CD4-positive, alpha-beta T cell treated with Interleukin-15 for 1 hour (primary cell): ENCODE results near the gene CSTF3.
"Not testable (repeated sequence)": the region's sequence is repeated elsewhere in the genome, so short reads cannot be mapped to it uniquely, and the experiment has no call there.

Source experiments
- DNase-seq: peaks from one replicate; pipeline ENCODE4 v3.0.0-alpha.2; 2020

Gene CSTF3

DNA sequence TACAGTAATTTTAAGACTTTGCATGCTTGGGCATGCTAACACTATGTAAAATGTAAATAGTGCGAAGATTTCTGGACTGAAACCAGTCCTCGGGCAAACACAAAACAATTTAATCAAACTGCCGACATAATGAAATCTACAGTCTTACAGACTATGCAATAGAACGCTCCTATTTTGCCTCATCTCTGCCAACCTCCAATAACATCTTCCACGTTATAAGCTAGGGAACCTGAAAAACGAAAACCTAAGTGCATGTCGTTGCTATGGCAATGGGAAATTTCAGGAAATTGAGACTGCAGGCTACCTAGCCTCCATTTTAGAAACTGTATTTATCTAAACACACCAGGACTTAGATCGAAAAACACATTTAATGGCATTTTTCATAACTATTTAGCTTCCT, 1.1 kb downstream of the CSTF3 start:
- DNase-seq: no peak

GRCh38 chr11:33159378-33159867, 1.9 kb downstream of the CSTF3 start:
- not testable (repeated sequence) for DNase-seq

- no peak for DNase-seq
Measured at GRCh38 chr11:33158596-33159275, 2.5 kb downstream of the CSTF3 start.

DNA sequence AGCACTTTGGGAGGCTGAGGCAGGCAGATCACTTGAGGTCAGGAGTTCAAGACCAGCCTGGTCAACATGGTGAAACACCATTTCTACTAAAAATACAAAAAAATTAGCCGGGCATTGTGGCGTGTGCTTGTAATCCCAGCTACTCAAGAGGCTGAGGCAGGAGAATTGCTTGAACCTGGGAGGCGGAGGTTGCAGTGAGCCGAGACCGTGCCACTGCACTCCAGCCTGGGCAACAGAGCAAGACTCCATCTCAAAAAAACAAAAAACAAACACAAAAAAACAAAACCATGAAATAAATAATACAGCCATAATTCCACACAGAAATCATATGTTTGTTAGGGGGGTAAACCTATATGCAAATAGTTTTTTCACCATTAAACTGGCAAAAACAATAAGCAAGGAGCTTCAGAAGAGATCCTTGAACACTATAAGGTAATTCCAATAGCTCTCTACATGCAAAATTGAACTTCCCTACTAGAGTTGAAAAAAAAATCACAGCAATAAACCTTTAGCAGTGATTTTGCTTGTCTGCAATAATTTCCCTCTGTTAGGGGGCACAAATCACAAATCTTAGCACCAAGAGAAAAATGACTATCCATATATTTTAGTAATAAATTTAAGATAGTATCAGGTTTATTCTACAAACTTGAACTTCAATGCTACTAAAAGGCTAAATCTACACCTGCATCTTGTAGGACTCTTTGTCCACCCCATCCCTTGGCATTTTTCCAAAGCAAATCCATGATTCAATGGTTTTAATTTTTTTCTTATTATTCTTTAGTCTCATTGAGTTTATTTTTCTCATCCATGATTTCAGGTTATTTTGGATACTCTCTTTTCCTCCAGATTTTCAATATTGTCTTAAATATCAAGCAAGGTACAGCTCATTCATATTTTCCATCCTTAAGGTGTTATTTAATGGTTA, 3.9 kb downstream of the CSTF3 start:
- DNase-seq: no peak

DNA sequence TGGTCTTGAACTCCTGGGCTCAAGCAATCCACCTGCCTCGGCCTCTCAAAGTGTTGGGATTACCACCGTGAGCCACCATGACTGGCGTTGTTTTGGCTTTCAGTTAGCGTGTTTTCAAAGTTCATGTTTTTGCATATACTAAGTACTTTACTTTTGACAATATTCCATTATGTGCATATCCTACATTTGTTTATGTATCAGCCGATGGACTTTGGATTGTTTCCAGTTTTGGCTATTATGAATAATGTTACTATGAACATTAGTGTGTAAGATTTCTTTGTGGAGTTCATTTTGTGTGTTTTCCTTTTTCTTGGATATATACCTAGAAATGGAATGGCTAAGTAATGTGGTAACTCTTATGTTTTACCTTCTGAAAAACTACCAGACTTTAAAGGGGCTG, 9.9 kb downstream of the CSTF3 start:
- DNase-seq: no peak

DNA sequence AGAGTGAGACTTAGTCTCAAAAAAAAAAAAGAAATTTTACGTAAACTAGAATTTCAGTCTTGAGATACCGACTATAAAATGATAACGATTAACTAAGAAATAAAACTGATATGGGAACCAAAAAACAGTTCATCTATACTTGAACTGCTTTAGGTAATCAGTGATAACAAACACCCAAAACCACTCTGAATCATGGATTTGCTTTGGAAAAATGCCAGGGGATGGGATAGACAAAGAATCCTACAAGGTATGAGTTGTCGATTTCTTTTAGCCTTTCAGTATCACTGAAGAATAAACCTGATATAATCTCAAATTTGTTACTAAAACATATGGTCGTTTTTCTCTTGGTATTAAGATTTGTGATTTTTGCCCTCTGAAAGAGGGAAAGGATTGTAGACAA, 13.7 kb downstream of the CSTF3 start:
- DNase-seq: no peak

- DNase-seq: no peak
Measured at GRCh38 chr11:33135768-33136443, 25.4 kb downstream of the CSTF3 start.

DNA sequence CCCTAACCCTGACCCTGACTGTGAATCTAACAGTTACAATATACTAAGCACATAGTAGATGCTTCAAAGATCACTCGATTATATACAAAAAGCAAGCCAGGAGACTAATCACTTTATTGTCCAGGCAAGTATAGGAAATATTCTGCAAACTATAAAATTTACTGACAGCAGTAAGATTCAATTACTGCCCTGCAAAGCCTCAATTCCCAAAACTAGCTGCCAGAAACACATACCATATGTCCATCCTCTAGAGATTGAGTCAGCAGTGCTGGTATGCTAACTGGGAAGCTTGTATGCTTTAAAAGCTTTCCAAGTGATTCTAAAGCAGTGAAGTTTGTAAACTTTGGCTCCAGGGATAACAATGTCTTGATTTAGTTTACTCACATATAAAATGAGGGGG, 26.1 kb downstream of the CSTF3 start:
- DNase-seq: no peak

DNA sequence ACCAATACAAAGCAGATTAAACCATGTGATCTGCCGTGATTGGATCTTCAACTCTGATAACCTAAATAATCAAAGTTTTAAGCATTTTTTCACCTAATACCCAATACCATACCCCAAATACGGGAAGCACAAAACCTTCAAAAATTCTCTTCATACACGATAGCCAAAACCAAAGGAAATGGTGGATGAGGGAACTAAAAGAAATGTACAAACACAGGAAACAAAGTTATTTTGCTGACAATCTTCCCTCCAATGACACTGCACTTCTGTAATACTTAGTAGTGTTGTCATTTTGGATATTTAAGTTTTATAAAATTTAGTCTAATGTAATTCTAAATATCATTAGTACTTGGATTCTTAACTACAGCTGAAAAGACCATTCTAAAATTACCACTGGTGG, 27.0 kb downstream of the CSTF3 start:
- DNase-seq: no peak

GRCh38 chr11:33133761-33134160, 27.5 kb downstream of the CSTF3 start:
- DNase-seq: no peak

DNA sequence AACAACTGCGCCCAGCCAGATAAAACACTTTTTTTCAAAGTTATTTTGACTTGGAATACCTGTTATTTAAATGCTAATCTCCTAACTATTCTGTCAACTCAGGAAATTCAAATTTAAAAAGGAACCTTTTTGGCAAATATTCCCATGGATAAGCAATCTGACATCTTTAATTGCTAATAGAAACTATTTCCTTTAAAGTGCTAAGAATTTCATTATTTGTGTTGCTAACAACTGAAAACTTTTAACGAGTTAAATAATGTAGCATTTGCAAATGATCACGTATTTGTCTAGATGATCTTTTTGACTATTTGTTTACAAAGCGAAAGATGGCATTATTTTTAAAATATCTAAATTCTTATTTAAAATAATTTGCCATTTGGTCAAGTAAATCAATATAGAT, 28.8 kb downstream of the CSTF3 start:
- DNase-seq: no peak

DNA sequence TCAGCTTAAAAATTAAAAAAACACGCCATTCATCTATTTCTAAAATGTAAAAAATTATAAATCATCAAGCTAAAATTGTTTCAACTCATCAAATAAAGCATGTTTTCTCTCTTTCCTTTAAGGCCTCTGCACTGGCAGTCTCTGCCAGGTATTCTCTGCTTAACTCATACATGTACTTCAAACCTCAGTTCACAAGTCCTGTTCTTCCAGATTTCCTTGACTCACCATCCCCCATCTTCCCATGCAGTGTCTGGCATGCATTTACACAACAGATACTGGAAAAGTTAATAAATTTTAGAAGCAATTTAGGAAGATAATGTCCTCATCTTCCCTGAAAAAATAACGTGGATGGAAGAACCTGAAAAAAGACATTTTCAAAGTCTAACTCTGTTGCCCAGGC, 32.5 kb downstream of the CSTF3 start:
- no peak for DNase-seq

GRCh38 chr11:33125611-33126010, 35.7 kb downstream of the CSTF3 start:
- DNase-seq: no peak

GRCh38 chr11:33125025-33125424, 36.3 kb downstream of the CSTF3 start:
- no peak for DNase-seq

- not testable (repeated sequence) for DNase-seq
Measured at GRCh38 chr11:33122696-33123095, 38.6 kb downstream of the CSTF3 start.

DNA sequence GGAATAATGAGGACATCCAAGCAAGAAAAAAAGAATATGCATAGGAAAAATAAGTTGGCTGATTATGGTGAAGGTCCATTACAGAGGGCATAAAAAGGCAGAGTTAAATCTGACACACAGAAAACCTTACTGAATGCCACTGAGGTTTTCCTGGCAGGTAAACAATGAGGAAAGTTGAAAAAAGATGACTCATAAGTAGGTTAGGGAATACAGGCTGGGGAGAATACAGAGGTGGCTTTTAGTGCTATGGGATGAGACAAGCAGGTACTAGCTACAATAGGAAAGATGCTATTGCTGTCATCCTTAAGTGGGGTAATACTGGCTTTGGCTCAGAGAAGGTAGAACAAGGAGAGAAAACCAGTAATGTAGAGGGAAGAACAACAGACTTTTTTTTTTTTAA, 44.7 kb downstream of the CSTF3 start:
- DNase-seq: no peak

- DNase-seq: no peak
Measured at GRCh38 chr11:33110083-33110482, 51.2 kb downstream of the CSTF3 start.

DNA sequence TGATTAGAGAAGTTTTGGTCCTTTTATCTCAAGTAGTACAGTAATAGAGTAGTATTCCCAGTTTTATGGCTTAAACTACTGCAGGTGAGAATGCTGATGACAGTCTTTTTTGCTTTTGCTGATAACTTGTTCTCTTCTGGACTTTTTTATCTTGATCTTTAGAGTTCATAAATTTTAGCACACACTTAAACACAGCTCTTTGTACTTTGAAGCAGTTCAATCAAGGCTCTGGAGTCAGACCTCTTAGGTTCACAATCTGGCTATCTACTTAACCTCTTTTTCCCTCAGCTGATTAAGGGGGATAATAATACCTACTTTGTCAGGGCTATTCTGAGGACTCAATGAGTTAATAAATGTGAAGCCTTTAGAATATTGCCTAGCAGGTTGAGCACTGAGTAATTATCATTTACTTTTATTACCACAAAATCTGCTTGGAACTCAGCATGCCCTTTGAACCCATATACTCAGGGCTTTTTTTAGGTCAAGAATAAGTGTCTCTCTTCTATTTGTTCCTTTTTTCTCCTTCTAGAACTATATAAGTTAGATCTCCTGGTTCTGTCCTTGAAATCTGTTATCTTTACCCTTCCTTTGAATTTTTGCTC, 51.9 kb downstream of the CSTF3 start:
- DNase-seq: no peak

DNA sequence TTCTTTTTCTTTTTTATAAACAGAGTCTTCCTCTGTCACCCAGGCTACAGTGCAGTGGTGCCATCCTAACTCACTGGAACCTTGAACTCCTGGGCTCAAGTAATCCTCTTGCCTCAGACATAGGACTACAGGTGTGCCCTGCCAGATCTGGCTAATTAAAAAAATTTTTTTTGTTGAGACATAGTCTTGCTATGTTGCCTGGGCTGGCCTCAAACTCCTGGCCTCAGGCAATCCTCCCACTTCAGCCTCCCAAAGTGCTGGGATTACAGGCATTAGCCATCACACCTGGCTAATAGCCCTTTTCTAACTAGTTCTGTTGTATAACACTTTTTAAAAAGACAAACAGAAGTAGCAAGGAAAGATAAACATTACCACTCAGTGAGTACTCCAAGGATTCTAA, 57.4 kb downstream of the CSTF3 start:
- no peak for DNase-seq

DNA sequence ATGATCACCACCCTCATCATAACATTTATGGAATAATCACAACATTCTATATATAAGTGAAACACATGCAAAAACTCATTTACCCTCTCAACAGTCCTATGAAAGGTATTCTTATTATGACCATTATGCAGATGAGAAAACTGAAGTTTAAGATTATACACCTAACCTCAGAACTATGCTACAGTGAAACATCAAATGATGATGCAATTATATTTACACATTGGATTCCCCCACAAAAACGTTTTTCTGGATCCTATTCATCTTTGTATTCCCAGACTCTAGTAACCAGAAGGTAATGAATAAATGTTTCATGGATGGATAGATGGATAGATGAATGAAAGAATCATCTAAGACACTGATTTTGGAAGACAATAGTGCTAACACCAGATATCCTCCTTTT, 67.1 kb downstream of the CSTF3 start:
- no peak for DNase-seq

DNA sequence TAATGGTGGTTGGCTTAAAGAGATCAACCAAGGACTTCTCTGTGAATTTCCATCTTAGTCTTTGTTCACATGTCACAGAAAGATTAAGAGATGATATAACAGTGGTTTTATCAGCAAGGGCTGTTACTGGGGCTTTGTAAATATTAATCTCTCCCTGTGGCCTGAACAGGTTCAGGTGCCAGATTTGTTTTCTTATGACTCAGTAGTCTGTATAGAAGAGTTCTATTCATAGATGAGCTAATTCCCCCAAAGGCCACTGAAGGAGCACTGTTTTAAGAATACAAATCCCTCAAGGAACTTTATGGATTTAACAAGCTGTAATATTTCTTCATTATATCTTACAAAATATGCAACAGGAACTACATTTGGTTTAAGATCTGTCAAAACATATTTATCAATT, 71.5 kb downstream of the CSTF3 start:
- no peak for DNase-seq

- DNase-seq: no peak
Measured at GRCh38 chr11:33086017-33086416, 75.3 kb downstream of the CSTF3 start.

DNA sequence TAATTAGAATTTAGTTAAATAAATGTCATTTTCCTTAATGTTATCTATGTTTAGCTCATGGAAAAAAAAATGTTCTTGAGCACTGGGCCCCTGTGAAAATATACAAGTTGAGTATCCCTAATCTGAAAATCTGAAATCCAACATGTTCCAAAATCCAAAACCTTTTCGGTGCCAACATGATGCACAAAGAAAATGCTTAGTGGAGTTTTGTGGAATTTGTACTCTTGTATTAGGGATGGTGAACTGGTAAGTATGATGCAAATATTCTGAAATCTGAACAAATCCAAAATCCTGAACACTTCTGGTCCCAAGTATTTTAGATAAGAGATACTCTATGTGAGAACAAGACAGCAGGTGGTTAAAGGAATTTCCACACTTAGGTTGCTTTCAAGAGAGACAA, 77.4 kb downstream of the CSTF3 start:
- DNase-seq: no peak
